Hepatocyte (in vitro differentiated cells): ENCODE data around the gene IDI1.

Experiments used
- EZH2 ChIP-seq: fragments of 200-600 bp; sonication (generic); IDR thresholded peaks from 2 replicates; pipeline ENCODE4 v1.6.1; 2016; ENCODE audit warnings: antibody characterized with exemption, mild to moderate bottlenecking, borderline replicate concordance
- EZH2phosphoT487 ChIP-seq: fragments of 200-600 bp; sonication (generic); IDR thresholded peaks from one replicate; pipeline ENCODE4 v1.6.1; 2018; ENCODE audit warnings: antibody characterized with exemption, mild to moderate bottlenecking, low read depth, moderate library complexity; ENCODE audit not compliant: unreplicated experiment, severe bottlenecking
- TF ChIP-seq, protein P1 (sequence below): fragments of 200-600 bp; sonication (generic); IDR thresholded peaks from 2 replicates; pipeline ENCODE4 v1.5.1; 2016; ENCODE audit warnings: antibody characterized with exemption, mild to moderate bottlenecking; ENCODE audit not compliant: poor library complexity

DNA sequence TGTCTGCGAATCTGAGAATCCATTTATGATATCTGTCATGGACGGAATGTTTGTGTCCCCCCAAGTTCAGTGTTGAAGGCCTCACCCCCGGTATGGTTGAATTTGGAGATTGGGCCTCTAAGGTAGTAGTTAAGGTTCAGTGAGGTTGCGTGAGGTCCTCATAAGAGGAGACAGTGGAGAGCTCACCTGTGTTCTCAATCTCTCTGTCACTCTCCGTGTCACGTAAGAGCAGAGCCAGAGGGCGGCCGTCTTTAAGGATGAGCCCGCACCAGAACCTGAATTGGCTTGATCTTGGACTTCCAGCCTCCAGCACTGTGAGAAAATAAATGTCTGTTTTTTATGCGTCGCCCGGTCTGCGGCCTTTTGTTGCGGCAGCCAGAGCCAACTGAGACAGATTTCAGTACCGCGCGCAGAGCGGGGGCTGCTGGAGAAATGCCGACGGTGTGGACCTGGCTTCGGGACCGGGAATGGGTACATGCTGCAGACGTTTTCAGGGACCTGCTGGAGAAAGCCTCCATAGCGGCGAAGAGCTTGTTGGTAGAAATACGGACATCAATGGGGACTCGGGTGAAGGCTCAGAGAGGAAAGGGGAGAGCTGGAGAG, 47.5 kb upstream of the IDI1 start:
- TF ChIP-seq, protein P1, sequence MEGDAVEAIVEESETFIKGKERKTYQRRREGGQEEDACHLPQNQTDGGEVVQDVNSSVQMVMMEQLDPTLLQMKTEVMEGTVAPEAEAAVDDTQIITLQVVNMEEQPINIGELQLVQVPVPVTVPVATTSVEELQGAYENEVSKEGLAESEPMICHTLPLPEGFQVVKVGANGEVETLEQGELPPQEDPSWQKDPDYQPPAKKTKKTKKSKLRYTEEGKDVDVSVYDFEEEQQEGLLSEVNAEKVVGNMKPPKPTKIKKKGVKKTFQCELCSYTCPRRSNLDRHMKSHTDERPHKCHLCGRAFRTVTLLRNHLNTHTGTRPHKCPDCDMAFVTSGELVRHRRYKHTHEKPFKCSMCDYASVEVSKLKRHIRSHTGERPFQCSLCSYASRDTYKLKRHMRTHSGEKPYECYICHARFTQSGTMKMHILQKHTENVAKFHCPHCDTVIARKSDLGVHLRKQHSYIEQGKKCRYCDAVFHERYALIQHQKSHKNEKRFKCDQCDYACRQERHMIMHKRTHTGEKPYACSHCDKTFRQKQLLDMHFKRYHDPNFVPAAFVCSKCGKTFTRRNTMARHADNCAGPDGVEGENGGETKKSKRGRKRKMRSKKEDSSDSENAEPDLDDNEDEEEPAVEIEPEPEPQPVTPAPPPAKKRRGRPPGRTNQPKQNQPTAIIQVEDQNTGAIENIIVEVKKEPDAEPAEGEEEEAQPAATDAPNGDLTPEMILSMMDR: no peak
- TF ChIP-seq EZH2 (no peak), EZH2phosphoT487 (no peak)
